HG02840 (cell line): ENCODE data around the gene DYNC1I1.

Source experiments
- ATAC-seq: cut with Tn5 transposase; IDR thresholded peaks from one replicate; pipeline ENCODE4 v1.9.1; 2021; ENCODE audit warnings: mild to moderate bottlenecking, moderate library complexity, moderate number of reproducible peaks; ENCODE audit not compliant: unreplicated experiment, low FRiP score

Gene DYNC1I1

DNA sequence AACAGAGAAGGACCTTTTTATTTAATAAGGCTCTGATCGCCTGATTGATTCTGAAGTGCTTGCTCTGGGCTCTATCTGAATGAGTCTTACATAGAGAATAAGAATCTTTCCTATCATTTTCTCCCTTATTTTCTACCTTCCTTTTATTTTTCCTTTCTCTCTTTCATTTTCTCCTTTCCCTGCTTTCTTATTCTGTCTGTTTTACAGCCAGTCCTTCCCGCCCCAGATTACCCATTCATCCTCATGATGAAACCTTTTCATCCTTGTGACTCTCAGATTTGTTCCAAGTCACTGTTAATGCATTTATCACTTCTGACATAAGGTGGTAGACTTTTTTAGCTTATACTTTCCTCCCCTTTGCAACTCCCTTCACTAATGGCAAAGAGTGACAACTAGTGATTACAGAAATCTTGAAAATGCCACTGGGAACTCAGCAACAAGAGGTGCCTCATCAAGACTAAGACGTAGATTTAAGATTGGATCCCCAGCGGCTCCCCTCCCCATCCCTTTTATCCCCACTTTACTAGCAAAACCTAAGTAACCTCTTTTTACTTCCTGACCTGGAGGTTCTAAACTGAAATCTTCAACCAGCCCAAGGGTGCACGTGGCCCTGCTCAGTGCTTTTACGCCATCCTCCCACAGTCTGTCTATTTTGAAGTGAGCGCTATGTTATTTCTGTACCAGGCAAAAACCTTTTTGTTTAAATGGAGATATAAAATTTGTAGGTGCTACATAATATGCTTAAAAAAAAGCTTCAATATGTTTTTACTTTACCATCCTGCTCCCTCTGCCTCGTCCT is 179.8 kb downstream of the DYNC1I1 start:
- ATAC-seq, result no peak

DNA sequence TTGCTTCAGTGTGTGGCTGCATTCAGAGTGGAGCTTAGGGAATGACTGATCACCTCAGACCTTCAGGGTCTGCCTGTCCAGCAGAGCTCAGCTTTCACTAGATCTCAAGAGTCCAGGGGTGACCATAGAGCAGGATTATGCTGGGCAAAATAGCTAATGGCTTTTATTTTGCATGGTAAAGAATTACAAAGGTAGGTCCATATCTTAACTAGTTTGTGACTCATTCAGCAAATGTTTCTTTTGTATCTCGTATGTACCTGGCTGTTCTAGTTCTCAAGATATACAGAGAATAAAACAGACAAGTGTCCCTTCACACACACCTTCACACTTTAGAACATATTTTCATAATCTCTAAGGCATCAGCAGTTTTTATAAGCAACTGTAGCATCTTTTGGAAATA is 180.5 kb downstream of the DYNC1I1 start:
- ATAC-seq, result no peak

DNA sequence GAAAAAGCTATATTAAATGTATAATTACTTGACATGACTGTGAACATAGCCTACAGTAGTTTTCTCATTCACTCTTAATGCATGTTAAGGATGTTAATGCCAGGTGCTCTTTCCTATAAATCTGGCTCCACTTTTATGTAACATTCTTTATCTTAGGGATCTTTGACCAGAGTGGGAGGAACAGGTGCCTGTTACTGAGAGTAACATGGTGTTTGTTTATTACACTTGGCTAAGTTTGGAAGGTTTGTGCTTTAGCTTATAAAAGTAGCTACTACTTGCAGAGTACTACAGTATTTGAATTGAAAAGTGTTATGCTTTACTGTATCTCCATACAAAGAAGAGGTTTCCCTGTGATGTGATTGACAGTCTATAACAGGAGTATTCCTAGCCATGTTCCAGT is 183.4 kb downstream of the DYNC1I1 start:
- no peak for ATAC-seq

DNA sequence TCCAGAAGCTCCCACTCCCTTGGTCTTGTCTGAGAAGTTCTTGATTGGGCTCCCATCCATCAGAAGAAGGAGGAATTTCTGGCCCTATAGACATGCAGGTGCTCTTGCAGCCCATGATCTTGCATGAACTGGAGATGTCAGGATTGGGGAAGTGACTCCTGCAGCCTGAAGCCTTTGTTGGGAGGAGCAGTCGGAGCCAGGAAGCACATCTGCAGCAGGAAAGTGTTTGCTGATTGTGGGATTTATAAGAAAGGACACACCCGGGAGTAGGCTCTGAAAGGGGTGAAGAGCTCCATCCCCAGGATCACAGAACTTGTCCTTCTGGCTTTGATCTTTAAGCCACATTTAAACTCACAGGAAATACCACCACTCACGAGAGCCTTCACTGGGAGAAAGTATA is 185.2 kb downstream of the DYNC1I1 start:
- ATAC-seq, result no peak

DNA sequence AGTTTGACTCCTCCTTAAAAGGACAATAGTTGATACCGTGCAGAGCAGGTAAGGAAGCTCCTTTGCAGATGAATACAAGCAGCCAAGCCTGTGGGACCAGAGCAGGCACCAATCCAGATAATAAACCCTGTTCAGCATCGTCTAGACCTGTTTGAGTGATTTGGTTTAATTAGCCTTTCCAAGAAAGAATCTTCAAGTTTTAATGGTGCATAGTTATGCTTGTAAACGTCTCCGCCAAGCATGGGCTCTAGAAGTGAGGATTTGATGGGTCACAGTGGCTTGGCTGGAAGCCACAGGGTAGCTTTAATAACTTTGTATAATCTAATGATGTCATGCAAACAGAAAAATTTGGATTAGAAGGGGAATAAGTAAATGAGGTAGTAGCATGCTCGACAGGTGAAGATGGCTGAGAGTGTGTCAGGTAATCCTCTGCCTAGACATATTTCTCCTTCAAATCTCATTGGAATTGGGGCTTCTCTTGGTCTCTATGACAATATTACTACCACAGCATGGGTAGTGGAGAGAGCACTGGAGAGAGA is 188.4 kb downstream of the DYNC1I1 start:
- ATAC-seq, result no peak

DNA sequence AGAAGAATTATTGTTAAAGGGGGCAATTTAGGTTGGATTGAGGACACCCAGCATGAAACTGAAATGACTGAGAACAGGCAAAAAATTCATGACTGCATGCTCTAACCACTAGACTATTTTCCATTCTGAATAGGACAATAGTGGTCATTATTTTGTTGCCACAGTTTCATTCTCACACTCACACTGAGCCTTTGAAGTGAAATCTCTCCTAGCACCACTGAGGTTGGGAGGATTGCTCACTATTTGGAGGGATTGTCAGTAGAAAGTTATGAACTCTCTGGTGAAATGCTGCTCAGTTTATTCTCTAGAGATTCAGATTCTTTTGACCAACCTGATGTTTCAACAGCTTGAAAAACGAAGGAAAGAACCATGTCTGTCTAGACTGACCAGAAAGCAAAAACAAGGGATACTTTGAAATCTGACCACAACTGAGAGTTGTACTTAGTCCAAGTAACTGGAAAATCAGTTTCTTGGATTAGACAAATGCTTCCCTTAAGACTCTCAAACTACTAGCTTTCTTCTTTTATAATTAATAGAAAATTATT is 191.2 kb downstream of the DYNC1I1 start:
- ATAC-seq, result no peak

DNA sequence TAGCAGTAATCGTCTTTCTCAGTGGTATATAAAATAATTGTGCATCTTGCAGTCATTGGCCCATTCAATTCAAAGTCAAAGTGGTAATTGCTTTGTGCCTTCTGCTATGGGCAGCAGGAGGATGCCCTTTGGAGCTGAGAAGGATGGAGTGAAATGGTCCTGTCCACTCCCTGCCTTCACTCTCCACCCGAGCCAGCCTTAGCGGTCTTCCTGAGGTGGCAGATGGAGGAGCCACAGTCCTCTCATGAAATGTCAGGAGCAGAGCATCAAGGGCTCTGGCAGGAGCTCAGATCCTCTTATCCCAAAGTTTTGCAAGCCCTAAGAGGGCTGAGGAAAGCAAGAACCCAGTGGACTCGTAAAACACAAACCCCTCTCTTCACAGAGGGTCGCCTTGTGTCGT is 199.4 kb downstream of the DYNC1I1 start:
- no peak for ATAC-seq

DNA sequence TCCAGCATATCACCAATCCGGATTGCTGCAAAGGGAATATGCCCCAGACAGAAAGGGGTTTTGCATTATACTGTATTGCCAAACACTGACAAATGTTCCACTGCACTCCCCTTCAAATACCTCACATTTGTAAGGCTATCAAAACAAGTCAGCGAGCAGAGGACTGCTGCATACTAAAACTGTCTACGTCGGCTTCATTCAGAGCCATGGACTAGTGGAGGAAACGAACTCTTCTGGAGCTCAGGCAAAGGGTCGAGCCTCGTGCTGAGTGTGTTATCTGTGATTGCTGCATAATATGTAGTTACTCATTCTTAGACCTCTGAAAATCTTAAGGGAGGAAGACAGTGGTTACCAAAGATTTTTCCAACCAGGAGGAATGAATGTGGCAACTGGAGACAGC is 200.2 kb downstream of the DYNC1I1 start:
- ATAC-seq, result no peak

DNA sequence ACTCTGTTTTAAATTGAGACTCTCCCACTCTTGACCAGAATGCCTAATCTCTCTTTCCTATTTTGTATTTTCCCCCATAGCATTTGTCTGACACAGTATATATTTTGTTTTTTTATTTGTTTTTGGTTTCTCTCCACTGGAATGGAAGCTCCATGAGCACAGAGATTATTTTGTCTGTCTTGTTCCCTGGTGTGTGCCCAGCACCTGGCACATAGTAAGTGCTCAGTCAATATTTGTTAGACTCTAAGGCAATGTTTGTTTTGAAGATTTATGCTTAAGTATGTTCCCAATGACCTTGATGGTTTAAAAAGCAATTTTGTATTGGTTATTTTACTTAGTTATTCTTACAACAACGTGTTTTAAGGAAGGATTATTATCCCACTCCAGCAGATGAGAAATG is 201.8 kb downstream of the DYNC1I1 start:
- ATAC-seq, result no peak

DNA sequence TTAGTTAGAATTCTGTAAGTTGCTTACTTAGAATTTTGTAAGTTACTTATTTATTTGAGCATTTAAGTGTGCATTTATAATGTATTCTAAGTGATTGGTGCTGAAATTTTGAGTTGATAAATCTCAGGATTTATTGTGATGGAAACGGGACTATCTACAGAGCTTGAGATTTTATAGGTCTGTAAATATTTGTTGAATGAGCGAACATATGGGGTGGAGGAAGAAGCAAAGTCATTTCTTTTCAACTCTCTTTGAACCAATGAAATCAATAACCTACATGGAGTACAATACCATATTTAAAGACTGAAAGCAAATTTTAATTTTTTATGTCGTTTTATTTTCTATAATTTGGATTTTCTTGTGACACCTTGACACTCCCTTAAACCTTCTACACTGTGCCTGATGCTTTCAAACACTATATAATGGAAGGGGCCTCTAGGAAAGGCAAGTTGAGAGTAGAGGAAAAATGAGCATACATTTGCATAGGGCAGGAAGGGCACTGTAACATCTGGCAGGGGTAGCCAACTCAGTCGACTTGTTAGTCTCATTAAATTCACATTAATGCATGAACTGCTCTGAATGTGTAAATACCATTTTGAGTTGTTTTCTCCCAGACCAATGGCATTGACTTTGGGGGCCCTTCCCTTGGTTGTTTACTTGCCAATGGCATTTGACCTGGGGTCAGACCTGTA is 204.2 kb downstream of the DYNC1I1 start:
- ATAC-seq, result no peak

DNA sequence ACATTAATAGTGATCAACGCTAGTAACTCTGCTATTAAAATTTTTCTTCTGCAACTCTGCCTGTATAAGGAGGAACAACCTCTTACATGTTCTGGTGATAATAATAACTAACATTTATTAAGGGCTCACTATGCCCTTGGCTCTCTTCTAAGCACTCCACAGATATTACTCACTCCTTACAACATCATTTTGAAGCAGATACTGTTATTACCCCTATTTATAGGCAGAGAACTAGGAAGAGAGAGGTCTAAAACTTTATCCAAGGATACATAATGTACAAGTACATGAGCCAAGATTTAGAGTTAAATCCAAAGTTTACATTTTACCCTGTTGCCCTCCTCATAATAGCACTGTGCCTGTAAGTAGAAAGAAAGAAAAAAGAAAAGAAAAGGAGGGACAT is 205.6 kb downstream of the DYNC1I1 start:
- ATAC-seq, result no peak

DNA sequence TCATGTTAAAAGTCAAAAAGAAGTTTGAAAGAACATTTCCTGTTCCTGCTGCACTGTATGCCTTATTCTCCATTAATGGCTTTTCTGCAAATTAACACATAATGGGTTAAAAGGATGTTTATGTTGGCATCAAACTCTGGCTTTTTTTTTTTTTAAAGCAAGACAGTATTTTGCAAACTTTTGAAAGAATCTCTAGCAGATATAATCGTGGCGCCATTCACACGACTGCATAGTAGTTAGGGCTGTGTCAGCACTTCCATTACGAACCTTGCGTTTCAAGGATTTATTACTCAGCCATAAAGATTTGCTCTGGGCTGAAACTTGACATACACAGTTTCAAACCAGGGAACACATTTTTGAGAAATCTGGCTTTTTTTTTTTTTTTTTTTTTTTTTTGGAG is 207.8 kb downstream of the DYNC1I1 start:
- ATAC-seq, result no peak

DNA sequence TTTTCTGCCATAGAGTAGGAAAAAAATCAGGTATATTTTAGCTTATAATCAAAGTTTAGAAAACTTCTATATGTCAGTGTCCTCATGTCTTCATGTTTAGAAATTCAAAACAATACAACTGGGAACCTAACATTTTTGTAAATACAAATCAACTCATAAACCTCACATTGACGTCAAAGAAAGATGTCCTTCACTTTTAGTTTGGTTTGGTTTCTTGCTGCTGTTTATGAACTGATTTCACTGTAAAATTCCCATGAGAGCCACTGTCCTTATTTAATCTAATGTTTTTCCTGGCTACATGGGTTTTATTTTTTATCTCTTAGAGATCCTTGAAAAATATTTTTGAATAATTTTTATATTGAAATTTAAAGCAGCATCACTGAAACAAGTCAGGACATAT is 208.4 kb downstream of the DYNC1I1 start:
- no peak for ATAC-seq

DNA sequence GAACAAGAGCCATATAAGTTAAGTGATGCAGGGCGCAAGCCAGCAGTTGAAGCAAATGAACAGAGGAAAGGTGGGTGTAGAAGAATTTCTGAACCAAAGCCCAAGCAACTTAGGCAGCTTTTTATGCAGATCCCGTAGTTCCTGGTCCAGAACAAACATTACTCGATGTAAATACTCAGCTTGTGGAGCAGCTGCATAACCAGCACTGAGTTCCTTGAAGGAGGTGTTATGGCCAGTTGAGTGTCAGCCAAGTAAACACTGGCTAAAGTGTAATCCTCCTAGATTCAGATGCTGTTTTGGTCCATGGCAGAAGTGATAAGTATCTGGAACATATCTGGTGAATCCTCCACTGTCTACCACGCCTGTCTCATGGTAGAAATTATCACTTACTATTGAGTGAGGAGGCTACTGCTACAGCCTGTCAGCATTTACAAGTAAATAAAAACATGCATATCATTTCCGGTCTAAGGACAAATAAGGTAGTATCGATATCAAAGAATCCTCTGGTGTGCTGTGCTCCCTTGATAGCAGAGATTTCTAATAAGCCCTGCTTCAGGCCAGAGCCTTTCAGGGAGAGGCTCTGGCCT is 213.9 kb downstream of the DYNC1I1 start:
- no peak for ATAC-seq

DNA sequence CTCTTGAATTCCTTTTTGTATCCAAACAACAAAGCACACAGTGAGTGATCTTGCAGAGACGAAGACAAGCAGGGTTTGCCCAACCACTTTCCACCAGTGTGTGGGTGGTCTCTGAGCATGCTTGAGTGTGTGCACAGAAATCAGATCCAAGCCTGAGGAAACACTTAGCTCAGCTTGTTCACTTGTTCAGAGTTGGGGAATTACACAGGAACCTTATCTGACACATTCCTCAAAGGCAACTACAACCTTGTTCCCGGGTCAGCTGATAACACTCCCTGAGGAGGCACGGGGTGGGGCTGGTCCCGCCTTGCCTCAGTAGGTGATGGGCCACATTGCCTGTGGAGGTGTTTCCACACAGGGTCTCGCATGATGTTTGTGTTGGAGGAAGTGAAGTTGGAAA is 216.9 kb downstream of the DYNC1I1 start:
- no peak for ATAC-seq

DNA sequence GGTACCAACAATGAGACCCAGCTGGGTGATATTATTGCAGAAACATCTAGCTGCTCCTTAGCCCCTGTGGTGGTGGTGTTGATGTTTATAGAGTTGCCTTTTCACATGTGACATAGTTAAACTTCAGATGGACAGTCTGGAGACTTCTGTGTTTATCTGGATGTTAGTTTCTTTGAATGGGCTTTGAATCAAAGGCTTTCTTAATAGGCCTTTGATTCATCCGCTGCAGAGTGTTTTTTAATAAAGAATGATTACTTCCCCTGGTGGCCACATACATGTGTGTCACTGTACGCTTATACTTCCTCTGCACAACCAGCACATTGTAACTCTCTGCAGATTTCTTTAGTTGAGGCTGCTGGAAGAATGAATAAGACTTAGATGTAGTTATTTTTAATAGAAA is 221.0 kb downstream of the DYNC1I1 start:
- no peak for ATAC-seq

DNA sequence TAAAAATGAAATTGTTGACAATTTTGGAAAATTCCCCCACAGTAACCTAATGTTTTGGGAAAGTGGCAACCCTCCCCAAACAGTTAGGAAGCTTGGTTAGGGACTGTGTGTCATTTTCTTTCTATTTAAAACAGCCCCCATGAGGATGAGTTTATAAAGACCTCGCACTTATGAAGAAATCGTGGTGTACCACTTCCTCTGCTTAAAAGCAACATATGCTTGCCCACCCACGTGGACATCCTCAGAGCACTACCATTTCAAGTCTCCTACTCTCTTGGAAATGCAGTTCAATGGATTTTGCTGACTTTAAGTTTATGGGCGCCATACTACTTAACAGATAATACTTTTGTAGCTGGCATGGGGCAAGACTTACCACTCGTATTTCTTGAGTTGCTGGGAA is 223.8 kb downstream of the DYNC1I1 start:
- no peak for ATAC-seq

DNA sequence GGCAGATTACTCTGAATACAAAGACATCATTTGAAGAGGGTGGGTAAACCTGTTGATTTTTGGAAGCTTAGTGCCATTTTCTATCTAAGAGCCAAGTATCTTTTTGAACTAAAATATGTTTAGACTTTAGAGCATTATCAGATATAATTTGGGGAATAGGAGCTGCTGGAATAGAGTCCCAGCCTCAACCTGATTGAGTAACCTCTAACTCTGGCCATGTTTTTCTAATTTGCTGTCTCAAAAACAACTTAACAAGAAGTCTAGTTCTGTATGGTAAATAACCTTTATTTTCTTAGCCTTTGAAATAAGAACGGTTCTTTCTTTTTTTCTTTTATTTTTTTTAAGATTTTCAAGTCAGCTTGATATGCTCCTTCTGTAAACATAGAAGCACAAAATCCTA is 224.5 kb downstream of the DYNC1I1 start:
- no peak for ATAC-seq

DNA sequence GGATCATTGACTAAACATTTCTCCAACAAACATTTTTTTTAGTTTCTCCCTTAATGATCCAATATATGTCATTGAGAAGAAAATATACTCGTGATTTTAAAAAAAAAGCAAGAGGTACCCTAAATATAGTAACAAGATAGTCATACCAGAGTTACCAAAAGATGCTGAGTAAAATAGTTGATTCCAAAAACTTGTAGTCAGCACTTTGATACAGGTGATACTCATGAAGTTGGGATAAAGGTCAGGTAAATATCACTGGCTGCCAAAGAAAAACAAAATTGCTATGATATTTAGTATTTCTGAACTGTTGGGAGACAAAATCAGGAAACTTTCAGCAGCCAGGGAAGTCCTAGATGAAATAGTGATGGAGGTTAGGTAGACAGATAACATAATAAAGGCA is 225.3 kb downstream of the DYNC1I1 start:
- ATAC-seq, result no peak

DNA sequence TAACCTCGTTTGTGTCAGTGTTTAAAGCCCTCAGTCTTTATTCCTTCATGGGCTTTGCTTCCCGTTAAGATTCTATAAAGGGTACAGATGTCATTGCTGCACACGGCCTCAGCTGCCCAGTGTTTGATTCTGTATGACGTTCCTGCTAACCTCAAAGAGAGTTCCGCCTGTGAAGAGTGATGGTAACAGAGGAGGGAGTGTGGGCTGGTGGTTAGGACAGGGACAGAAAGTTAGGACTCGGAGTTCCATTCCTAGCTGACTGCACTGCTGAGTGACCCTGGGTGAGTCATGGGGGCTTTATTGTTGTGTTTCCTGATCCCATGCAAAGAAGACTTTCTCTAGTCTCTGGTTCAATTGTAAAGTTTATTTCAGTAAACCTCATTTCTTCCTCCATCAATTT is 227.1 kb downstream of the DYNC1I1 start:
- ATAC-seq, result no peak

DNA sequence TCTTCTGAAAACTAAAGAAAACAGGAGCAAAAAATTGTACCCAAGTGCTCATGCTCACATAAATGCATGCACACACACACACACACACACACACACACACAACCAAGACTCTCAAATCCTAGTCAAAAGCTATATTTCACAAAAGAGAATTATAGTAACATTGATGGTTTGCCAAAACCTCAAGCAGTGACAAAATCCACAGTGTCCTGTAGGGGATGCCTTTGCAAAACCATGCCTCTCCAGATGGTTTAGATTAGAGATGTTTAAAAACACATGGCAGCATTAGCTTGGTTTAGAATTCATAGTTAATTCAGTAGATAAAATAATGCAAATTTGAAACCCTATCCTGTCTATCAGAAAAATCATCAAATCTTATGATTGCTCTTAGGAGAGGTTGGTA is 232.2 kb downstream of the DYNC1I1 start:
- no peak for ATAC-seq
